Effector memory CD8-positive, alpha-beta T cell (primary cell): ENCODE measurements around the gene CRACR2B.
A peak's percentile ranks its signal among the peaks of the same experiment; 100 is the strongest.

Experiments used
- ATAC-seq: fragments of 150-1000 bp; cut with Tn5 transposase; replicated peaks from 2 replicates; pipeline ENCODE4 v1.10.0; 2021; ENCODE audit warnings: mild to moderate bottlenecking, moderate library complexity
- DNase-seq, 3 experiments: peaks; one replicate each; pipeline ENCODE4 v3.0.0; 2021
- H3K27ac Mint-ChIP-seq, 2 donors: one replicate each; pipeline ENCODE4 v1.8.0; 2022; ENCODE audit warnings: mild to moderate bottlenecking in 2 of 2, mixed read lengths in 2 of 2, moderate library complexity in 2 of 2
- H3K27me3 Mint-ChIP-seq, 2 donors: one replicate each; pipeline ENCODE4 v1.8.0; 2022; ENCODE audit warnings: mixed read lengths in 2 of 2
- H3K36me3 Mint-ChIP-seq: one replicate; pipeline ENCODE4 v1.8.0; 2022; ENCODE audit warnings: mild to moderate bottlenecking, moderate library complexity, mixed read lengths; ENCODE audit not compliant: insufficient read depth
- H3K4me1 Mint-ChIP-seq, 2 donors: one replicate each; pipeline ENCODE4 v1.8.0; 2022; ENCODE audit warnings: low read depth in 2 of 2, mixed read lengths in 2 of 2
- H3K4me3 Mint-ChIP-seq, 2 donors: one replicate each; pipeline ENCODE4 v1.8.0; 2022; ENCODE audit warnings: mild to moderate bottlenecking in 2 of 2, mixed read lengths in 2 of 2, moderate library complexity in 2 of 2
- H3K9me3 Mint-ChIP-seq, 2 donors: one replicate each; pipeline ENCODE4 v1.8.0; 2022; ENCODE audit warnings: mixed read lengths in 2 of 2

Gene CRACR2B

GRCh38 chr11:790721-791564 lies 36.8 kb upstream of the CRACR2B start:
- H3K36me3 Mint-ChIP-seq, result peaks cover 13% of the 10 kb centered on the region
- H3K4me1 Mint-ChIP-seq, result peaks cover 2 to 3% of the 10 kb centered on the region in 2 donors
- H3K9me3 Mint-ChIP-seq, result no peaks in the 10 kb centered on the region
- ATAC-seq (no peak), DNase-seq (no peak)
- peaks cover 0 to 6% of the 10 kb centered on the region in 2 donors for H3K27me3 Mint-ChIP-seq
- no peak overlapping the region for H3K4me3 Mint-ChIP-seq
- peak overlapping the region in 1 of 2 donors; percentile 62 for H3K27ac Mint-ChIP-seq

- Mint-ChIP-seq H3K4me1 (peaks cover 7 to 8% of the 10 kb centered on the region in 2 donors), H3K27ac (no peak overlapping the region), H3K4me3 (no peak overlapping the region), H3K36me3 (peaks cover 22% of the 10 kb centered on the region), H3K27me3 (peaks cover 0 to 6% of the 10 kb centered on the region in 2 donors), H3K9me3 (no peaks in the 10 kb centered on the region)
- no peak for DNase-seq
- ATAC-seq, result no peak
Measured at GRCh38 chr11:791658-792534, 35.8 kb upstream of the CRACR2B start.

- H3K36me3 Mint-ChIP-seq, result peaks cover 28% of the 10 kb centered on the region
- no peak overlapping the region for H3K4me3 Mint-ChIP-seq
- peaks cover 0 to 6% of the 10 kb centered on the region in 2 donors for H3K27me3 Mint-ChIP-seq
- H3K4me1 Mint-ChIP-seq, result peaks cover 9 to 11% of the 10 kb centered on the region in 2 donors
- H3K27ac Mint-ChIP-seq, result no peak overlapping the region
- DNase-seq, result no peak
- no peak for ATAC-seq
- no peaks in the 10 kb centered on the region for H3K9me3 Mint-ChIP-seq
Measured at GRCh38 chr11:792535-792821, 35.2 kb upstream of the CRACR2B start.

- no peak overlapping the region for H3K4me3 Mint-ChIP-seq
- H3K4me1 Mint-ChIP-seq, result peaks cover 9 to 11% of the 10 kb centered on the region in 2 donors
- peaks cover 0 to 6% of the 10 kb centered on the region in 2 donors for H3K27me3 Mint-ChIP-seq
- ATAC-seq (no peak), DNase-seq (no peak)
- peaks cover 31% of the 10 kb centered on the region for H3K36me3 Mint-ChIP-seq
- no peak overlapping the region for H3K27ac Mint-ChIP-seq
- H3K9me3 Mint-ChIP-seq, result no peaks in the 10 kb centered on the region
Measured at GRCh38 chr11:792873-793272, 34.8 kb upstream of the CRACR2B start.

GRCh38 chr11:793556-793955 lies 34.2 kb upstream of the CRACR2B start:
- H3K9me3 Mint-ChIP-seq, result no peaks in the 10 kb centered on the region
- peak overlapping the region; percentile 40 to 45 for H3K4me3 Mint-ChIP-seq
- DNase-seq (no peak), ATAC-seq (no peak)
- no peak overlapping the region for H3K27ac Mint-ChIP-seq
- H3K4me1 Mint-ChIP-seq, result peaks cover 9 to 11% of the 10 kb centered on the region in 2 donors
- peaks cover 0 to 4% of the 10 kb centered on the region in 2 donors for H3K27me3 Mint-ChIP-seq
- peaks cover 31% of the 10 kb centered on the region for H3K36me3 Mint-ChIP-seq

GRCh38 chr11:794013-794765 lies 33.5 kb upstream of the CRACR2B start:
- ATAC-seq (no peak), DNase-seq (no peak)
- no peaks in the 10 kb centered on the region for H3K27me3 Mint-ChIP-seq
- H3K9me3 Mint-ChIP-seq, result no peaks in the 10 kb centered on the region
- peaks cover 31% of the 10 kb centered on the region for H3K36me3 Mint-ChIP-seq
- H3K4me1 Mint-ChIP-seq, result peaks cover 9 to 11% of the 10 kb centered on the region in 2 donors
- peak overlapping the region; percentile 45 to 91 for H3K4me3 Mint-ChIP-seq
- H3K27ac Mint-ChIP-seq, result peak overlapping the region in 1 of 2 donors; percentile 35

GRCh38 chr11:794766-795633 lies 32.7 kb upstream of the CRACR2B start:
- Mint-ChIP-seq H3K9me3 (no peaks in the 10 kb centered on the region), H3K4me3 (peak overlapping the region; percentile 91), H3K4me1 (peaks cover 9 to 11% of the 10 kb centered on the region in 2 donors), H3K27ac (peak overlapping the region; percentile 88 to 96), H3K36me3 (peaks cover 31% of the 10 kb centered on the region), H3K27me3 (no peaks in the 10 kb centered on the region)
- DNase-seq (no peak), ATAC-seq (no peak)

GRCh38 chr11:795634-796564 lies 31.8 kb upstream of the CRACR2B start:
- DNase-seq (peak; percentile 59 to 68 (median 61)), ATAC-seq (peak; percentile 41)
- peaks cover 9 to 11% of the 10 kb centered on the region in 2 donors for H3K4me1 Mint-ChIP-seq
- H3K36me3 Mint-ChIP-seq, result peaks cover 31% of the 10 kb centered on the region
- H3K9me3 Mint-ChIP-seq, result no peaks in the 10 kb centered on the region
- H3K4me3 Mint-ChIP-seq, result peak overlapping the region; percentile 91
- H3K27ac Mint-ChIP-seq, result peak overlapping the region; percentile 88 to 96
- H3K27me3 Mint-ChIP-seq, result no peaks in the 10 kb centered on the region

GRCh38 chr11:796565-797295 lies 31.0 kb upstream of the CRACR2B start:
- Mint-ChIP-seq H3K4me1 (peaks cover 9 to 11% of the 10 kb centered on the region in 2 donors), H3K36me3 (peaks cover 28% of the 10 kb centered on the region), H3K4me3 (peak overlapping the region; percentile 91), H3K27ac (peak overlapping the region; percentile 88 to 96), H3K27me3 (no peaks in the 10 kb centered on the region), H3K9me3 (no peaks in the 10 kb centered on the region)
- DNase-seq (no peak), ATAC-seq (no peak)

GRCh38 chr11:797296-798092 lies 30.2 kb upstream of the CRACR2B start:
- Mint-ChIP-seq H3K27ac (peak overlapping the region; percentile 88 to 96), H3K4me1 (peaks cover 9 to 11% of the 10 kb centered on the region in 2 donors), H3K4me3 (peak overlapping the region; percentile 91), H3K27me3 (no peaks in the 10 kb centered on the region), H3K9me3 (no peaks in the 10 kb centered on the region), H3K36me3 (peaks cover 31% of the 10 kb centered on the region)
- peak; percentile 76 to 83 (median 79) for DNase-seq
- ATAC-seq, result peak; percentile 64
